HEK293T (cell line): ENCODE measurements around the gene AHI1.

ENCODE experiments used
- CTBP1 ChIP-seq: fragments of 450-650 bp; IDR thresholded peaks from 2 replicates; pipeline ENCODE4 v1.6.1; 2016; ENCODE audit warnings: borderline replicate concordance
- ELF4 ChIP-seq: fragments of 450-650 bp; IDR thresholded peaks from 2 replicates; pipeline ENCODE4 v1.6.1; 2017; ENCODE audit warnings: antibody characterized with exemption
- HDGF ChIP-seq: fragments of 450-650 bp; IDR thresholded peaks from 2 replicates; pipeline ENCODE4 v1.6.1; 2017; ENCODE audit warnings: antibody characterized with exemption, borderline replicate concordance
- L3MBTL2 ChIP-seq: fragments of 450-650 bp; conservative IDR thresholded peaks from 2 replicates; pipeline ENCODE4 v1.6.1; 2016; ENCODE audit warnings: mild to moderate bottlenecking
- NFRKB ChIP-seq: fragments of 450-650 bp; IDR thresholded peaks from 2 replicates; pipeline ENCODE4 v1.6.1; 2016; ENCODE audit warnings: mild to moderate bottlenecking, moderate library complexity
- SP1 ChIP-seq: fragments of 450-650 bp; IDR thresholded peaks from 2 replicates; pipeline ENCODE4 v1.6.1; 2017
- SUZ12 ChIP-seq: fragments of 450-650 bp; IDR thresholded peaks from 2 replicates; pipeline ENCODE4 v1.6.1; 2016; ENCODE audit warnings: mild to moderate bottlenecking

DNA sequence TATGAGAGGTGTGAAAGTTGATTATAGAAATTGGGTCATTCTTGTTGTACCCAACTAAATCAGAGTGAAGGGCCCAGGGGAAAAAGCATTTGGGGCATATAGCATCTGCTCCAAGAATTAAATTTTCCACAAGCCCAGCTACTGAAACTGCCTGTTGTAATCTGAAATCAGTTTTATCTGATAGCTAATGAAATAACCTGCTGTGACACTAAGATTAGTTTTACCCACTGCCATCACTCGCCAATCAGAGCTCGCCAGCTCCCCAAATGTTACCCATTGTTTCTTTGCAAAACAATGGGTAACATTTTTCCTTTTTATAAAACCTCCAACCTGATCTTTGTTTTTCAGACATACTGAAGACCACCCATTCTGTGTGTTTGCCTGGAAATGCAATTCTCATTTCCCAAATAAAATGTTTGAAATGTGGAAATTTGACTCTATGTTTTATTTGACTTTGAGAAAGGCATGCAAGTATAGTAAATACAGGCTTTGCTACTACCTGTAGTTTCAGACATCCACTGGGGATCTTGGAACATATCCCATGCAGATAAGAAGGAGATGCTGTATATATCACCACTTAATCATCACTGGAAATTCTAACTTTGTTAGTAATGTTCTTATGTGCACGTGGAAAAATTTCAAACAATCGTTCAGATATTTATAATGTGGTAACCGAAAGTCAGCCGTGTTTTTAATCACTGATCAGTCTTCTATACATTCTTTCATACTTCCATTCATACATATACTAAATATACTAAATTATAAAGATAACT lies 6.3 kb upstream of the AHI1 start:
- no peak for TF ChIP-seq SUZ12
- no peak for TF ChIP-seq NFRKB
- no peak for TF ChIP-seq HDGF
- no peak for TF ChIP-seq ELF4
- no peak for TF ChIP-seq SP1
- no peak for TF ChIP-seq CTBP1
- TF ChIP-seq L3MBTL2: no peak
